GM21360 (cell line): ENCODE measurements around the gene SF3A1.

Source experiments
- ATAC-seq: cut with Tn5 transposase; IDR thresholded peaks from one replicate; pipeline ENCODE4 v1.9.1; 2021; ENCODE audit warnings: mild to moderate bottlenecking, moderate library complexity; ENCODE audit not compliant: unreplicated experiment

SF3A1 gene

DNA sequence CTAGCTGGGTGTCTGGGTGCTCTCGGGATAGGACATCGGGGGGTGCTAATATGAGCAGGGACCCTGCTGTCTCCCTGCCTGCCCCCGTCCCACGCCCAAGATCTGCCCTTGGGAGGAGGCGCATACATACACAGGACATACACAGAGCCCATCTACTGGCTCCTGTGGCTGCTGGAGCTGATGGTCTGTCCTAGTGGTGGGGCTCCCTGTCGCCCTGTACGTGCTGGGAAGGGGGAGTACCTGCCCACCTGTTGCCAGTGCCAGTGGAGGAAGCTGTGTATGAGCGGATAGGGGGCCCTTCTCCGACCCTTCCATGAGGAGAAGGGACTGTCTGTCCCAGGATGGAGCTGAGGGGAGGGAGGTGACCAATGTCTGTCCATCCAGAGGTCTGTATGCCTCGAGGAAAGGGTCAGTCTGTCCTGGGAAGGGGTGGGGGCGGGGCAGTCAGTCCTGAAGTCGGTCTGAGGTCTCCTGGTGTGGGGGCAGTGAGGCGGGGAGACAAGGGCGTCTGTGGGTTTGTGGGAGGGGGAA lies 30.9 kb downstream of the SF3A1 start:
- no peak for ATAC-seq

DNA sequence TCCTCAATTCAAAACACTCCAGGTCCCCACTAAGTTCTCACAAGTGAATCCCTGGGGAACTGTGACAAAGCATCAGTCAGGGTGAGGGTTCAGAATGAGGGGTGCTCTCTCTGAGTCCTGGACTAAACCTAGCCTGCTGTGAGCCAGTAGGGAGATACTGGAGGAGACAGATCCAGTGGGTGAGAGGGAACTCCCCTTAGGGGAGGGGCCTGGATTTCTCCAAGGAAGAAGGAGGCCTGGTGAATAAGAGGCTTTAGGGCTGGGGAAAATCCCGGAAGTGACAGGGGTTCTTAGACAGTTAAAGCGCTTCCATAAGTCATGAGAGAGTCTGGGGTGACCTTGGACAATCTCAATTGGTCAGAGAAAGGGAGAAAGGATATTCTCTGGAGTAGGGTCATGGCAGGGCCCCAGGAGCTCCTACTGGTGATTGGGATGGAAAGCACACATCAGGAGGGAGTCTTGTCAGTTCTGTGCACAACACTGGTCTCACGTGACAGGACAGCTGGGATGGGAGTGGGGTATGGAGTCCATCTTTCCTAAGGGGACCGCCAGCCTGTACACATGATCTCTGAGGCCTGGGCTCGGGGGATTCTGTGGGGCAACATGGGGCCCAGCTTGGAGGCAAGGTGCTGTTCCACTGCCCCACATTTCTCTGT lies 31.5 kb downstream of the SF3A1 start:
- no peak for ATAC-seq

- no peak for ATAC-seq
Measured at GRCh38 chr22:30324014-30324730, 32.5 kb downstream of the SF3A1 start.

- ATAC-seq: no peak
Measured at GRCh38 chr22:30323246-30323645, 33.4 kb downstream of the SF3A1 start.

GRCh38 chr22:30321461-30321860 lies 35.2 kb downstream of the SF3A1 start:
- no peak for ATAC-seq

GRCh38 chr22:30320021-30320556 lies 36.6 kb downstream of the SF3A1 start:
- no peak for ATAC-seq

GRCh38 chr22:30318799-30319419 lies 37.8 kb downstream of the SF3A1 start:
- no peak for ATAC-seq

DNA sequence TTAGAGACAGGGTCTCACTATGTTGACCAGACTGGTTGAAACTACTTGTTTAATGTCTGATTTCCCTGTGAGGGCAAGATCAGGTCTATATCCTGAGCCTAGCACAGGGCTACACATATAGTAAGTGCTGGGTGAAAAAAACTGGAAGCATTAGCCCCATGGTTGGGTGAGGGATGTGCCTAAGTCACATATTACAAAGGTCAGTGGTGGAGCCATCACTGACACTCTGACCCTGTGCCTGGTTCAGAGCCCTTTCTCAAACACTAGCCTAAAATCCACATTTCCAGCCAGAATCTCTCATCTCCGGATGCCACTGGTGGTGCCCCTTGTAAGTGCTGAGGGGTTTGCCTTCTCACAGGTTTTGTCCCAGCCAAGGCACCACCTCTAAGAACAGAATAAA lies 38.9 kb downstream of the SF3A1 start:
- no peak for ATAC-seq

DNA sequence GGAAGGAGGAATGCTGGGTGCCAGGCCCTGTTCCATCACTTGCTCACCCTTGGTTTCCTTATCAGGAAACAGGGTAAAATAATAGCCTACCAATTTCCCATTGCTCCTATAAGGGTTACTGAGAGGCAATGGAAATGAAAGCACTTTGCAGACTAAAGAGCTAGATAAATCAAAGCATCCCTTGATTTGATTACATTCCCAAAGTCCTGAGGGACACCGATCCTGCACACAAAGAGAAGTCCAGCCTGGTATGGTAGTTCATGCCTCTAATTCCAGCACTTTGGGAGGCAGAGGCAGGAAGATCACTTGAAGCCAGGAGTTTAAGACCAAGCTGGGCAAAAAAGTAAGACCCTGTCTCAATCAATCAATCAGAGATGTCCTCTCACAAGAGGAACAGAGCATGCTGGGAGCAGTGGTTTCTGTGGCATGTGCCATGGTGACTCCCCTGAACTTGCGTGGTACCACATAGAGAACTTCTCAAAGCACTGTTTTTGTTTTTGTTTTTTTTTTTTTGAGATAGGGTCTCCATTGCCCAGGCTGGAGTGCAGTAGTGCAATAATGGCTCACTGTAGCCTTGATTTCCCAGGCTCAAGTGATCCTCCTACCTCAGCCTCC lies 40.6 kb downstream of the SF3A1 start:
- ATAC-seq: no peak

DNA sequence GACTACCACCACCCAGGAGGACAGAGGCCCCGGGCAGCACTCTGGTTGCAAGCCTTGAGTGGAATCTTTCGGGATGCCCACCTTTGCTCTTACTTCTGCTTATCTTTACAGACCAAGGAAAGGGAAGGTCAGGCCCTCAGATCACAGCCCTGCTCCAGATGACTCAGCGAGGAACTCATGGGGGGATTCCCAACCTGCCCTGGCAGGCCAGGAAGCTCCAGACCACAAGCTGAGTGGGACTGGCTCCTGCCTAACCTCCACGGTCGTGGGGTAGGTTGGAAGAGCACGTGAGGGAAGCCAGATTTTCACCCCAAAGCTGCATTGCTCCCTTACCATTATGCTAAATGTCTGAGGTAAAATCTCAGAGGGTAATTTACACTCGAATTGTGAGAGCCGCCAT lies 41.8 kb downstream of the SF3A1 start:
- ATAC-seq: peak; percentile 42

DNA sequence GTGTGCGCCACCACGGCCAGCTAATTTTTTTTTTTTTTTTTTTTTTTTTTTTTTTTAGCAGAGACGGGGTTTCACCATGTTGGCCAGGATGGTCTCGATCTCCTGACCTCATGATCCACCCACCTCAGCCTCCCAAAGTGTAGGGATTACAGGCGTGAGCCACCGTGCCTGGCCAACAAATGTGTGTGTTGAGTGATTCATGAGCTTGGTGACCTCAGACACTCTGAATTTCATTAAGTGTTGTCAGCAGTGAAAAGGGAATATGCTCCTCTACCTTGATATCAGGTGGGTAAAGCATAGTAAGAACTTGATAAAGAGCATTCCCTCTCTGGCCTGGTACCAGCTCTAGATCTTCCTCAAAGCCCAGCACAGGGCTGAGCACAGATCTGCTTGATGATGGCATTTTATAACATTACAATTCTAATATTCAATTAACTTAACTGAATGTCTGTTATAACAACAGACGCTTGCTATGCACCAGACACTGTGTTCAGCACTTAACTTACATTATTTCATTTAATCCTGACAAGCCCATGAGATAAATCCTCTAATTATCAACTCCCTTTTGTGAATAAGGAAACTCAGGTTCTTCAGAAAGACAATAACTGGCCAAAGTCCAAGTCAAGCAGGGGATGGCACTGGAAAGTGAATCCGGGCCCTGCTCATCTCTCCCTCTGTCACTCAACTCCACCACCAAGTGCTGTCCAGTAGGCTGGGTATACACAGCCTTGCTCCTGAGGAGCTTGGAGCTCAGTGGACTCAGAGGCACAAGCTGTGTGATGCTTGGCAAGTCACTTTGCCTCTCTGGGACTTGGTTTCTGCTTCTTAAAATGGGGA lies 42.9 kb downstream of the SF3A1 start:
- ATAC-seq: no peak

DNA sequence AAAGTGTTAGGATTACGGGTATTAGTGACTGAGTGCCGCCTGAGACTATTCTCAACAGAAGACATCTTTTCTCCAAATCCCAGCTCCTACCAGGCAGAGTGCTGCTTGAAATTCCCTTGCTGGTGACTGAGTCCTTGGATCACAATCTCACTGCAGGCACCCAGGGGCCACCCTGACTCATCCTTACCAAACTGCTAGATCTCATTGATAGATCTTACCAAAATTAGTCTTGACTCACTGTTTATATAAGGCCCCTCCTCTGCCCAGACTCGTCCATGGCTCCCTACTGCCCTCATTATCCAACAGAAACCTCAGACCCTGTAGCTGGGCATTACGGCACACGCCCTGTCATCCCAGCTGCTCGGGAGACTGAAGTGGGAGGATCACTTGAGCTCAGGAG lies 44.6 kb downstream of the SF3A1 start:
- ATAC-seq: no peak

- ATAC-seq: no peak
Measured at GRCh38 chr22:30310881-30311771, 45.6 kb downstream of the SF3A1 start.

- no peak for ATAC-seq
Measured at GRCh38 chr22:30309951-30310741, 46.5 kb downstream of the SF3A1 start.

DNA sequence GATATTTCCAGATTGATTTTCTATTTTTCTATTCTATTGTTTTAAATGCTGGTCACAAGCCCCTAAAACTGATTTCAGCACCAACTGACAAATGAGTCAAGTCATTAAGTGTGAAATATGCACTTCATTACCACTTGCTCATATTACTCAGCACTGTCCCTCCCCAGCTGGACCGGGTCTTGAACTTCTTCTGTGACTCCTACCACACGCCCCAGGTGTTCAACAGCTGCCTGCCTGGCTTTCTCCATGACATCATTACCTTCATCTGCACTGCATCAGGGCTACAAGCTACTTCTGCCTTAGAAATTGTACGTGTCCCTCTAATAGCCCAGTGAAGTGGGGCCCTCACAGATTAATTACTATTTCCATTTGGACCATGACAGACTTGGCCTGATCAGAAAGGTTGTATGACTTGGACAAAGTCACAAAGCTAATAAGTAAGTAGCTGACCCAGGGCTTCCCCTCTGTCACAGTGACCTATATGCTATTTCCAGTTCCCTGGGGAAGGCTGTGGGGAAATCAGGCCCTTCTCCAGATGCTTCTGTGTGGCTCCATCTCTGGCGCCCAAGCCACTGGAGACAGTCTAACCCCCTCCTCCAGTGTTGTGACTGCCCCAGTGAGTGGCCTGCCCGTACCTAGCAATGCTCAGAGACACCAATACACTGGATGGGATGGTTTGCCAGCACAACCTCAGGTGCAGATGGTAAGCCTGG lies 48.0 kb downstream of the SF3A1 start:
- no peak for ATAC-seq

- no peak for ATAC-seq
Measured at GRCh38 chr22:30308093-30308492, 48.6 kb downstream of the SF3A1 start.

DNA sequence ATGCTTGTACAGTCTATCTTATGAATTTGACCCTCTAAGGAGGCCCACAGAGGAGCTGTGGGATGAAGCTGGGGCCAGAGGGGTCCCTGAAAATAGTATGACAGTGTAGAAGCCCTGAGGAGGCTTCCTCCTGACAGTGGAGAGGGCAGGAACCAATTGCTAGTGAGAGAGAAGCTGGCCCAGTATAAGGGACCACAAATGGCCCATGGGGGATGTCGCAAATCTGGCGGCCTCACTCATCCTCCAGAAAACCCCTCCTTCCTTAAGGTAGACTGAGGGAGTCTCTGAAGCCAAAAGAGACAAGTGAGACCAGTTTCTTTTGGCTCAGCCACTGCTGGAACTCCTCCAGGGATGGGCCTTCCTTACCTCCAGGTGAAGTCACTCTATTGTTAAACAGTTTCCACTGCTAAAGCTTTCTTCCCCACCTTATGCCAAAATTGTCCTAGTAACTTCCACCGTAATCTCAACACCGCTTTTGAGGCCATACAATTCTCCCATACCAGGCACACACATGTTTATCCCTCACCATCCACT lies 49.6 kb downstream of the SF3A1 start:
- no peak for ATAC-seq

DNA sequence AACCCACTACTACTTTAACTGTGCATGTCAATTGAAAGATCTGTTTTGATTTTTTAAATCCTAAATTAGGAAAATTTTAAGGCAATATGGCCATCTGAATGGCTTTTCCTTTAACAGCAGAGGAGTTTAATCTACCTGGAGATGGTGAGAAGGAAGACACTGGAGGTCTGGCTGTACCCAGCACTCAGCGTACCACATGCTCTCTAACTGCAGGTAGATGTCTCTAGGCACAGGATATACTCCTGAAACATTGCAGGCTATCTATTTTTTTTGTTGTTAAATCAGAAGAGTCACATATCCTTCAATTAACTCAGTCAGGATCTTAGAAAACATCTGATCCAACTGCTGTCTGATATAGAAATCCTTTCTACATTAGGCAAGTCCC lies 50.1 kb downstream of the SF3A1 start:
- ATAC-seq: no peak
